HCT116 (cell line): ENCODE measurements around the gene KRTAP19-8. TPM values are rescaled to one million over a fixed set of nuclear protein-coding genes. Genes with fewer than 3 reads are reported as not detected.

Experiments used
- ATAC-seq: fragments of 200-7000 bp; cut with Tn5 transposase; 2 replicates; pipeline ENCODE4 v1.9.1; 2020; ENCODE audit warnings: mild to moderate bottlenecking, moderate library complexity
- BruUV-seq: library from RNA; stranded (reverse); fragments of 400-500 nt; replicated peaks from 2 replicates; lab custom pipeline; 2021; lab: Mats Ljungman, UMichigan
- CTCF ChIA-PET: fragments of 300-600 bp; sonication (Branson Sonifier 250); formaldehyde crosslinking; loops from one replicate; lab custom pipeline; 2021; ENCODE audit warnings: antibody characterized with exemption; lab: Charles Lee
- POLR2A ChIA-PET: fragments of 300-600, 350-600 bp; sonication (Branson Sonifier 250); formaldehyde crosslinking; loops from one replicate; lab custom pipeline; 2021; ENCODE audit warnings: antibody characterized with exemption; lab: Charles Lee
- RAD21 ChIA-PET, 2 experiments: fragments of 300-600 bp; sonication (Branson Sonifier 250); formaldehyde crosslinking; loops; one replicate each; lab custom pipeline; 2023; ENCODE audit warnings: low total read pairs in 2 of 2; ENCODE audit not compliant: uncharacterized antibody in 2 of 2, unreplicated experiment in 2 of 2, low non-redundant PET in 1 of 2; lab: Charles Lee
- DNase-seq: peaks from one replicate; pipeline ENCODE4 v3.0.0-alpha.2; 2010; ENCODE audit warnings: low read depth, low spot score
- H2AFZ ChIP-seq: fragments of 200-600 bp; shearing (Covaris generic), sonication (generic); 2 replicates; pipeline ENCODE4 v1.6.1; 2017; ENCODE audit warnings: low read depth, mixed run types, mixed read lengths, antibody characterized with exemption, low read length; ENCODE audit not compliant: poor library complexity, severe bottlenecking
- H3K27ac ChIP-seq: 2 replicates; pipeline ENCODE4 v1.5.1; 2012; ENCODE audit warnings: low read depth, low read length
- H3K27me3 ChIP-seq: fragments of 200-600 bp; sonication (generic); 2 replicates; pipeline ENCODE4 v1.6.1; 2016; ENCODE audit warnings: mixed run types, low read length, mixed read lengths; ENCODE audit not compliant: insufficient read depth
- H3K36me3 ChIP-seq, 2 experiments: fragments of 200-500 bp in 1 of 2; fragments of 200-600 bp in 1 of 2; sonication (Bioruptor generic) in 1 of 2; sonication (generic) in 1 of 2; 2 replicates each; pipeline versions ENCODE4 v1.5.1 to v1.6.1; 2014 to 2016; ENCODE audit warnings: low read length in 2 of 2, inconsistent platforms in 1 of 2, mixed read lengths in 1 of 2, mixed run types in 1 of 2; ENCODE audit not compliant: insufficient read depth in 2 of 2, control insufficient read depth in 1 of 2
- H3K4me1 ChIP-seq, 2 experiments: fragments of 200-600 bp in 1 of 2; sonication (generic) in 1 of 2; 2 replicates each; pipeline versions ENCODE4 v1.5.1 to v1.6.1; 2012 to 2017; ENCODE audit warnings: low read length in 2 of 2, inconsistent platforms in 1 of 2, mild to moderate bottlenecking in 1 of 2, mixed read lengths in 1 of 2, mixed run types in 1 of 2, moderate library complexity in 1 of 2; ENCODE audit not compliant: insufficient read depth in 2 of 2, control insufficient read depth in 1 of 2
- H3K4me2 ChIP-seq: fragments of 200-600 bp; sonication (generic); 2 replicates; pipeline ENCODE4 v1.6.1; 2017; ENCODE audit warnings: mixed run types, low read length, mixed read lengths
- H3K4me3 ChIP-seq, 2 experiments: fragments of 200-600 bp in 1 of 2; sonication (generic) in 1 of 2; replicated peaks in 1 of 2; 2 replicates each; pipeline ENCODE4 v1.5.1; 2011 to 2016; ENCODE audit warnings: low read length in 2 of 2, control low read depth in 1 of 2, low read depth in 1 of 2, mild to moderate bottlenecking in 1 of 2, mixed read lengths in 1 of 2, mixed run types in 1 of 2
- H3K79me2 ChIP-seq: fragments of 200-600 bp; sonication (generic); 2 replicates; pipeline ENCODE4 v1.6.1; 2017; ENCODE audit warnings: mild to moderate bottlenecking, mixed run types, low read length, moderate library complexity, mixed read lengths; ENCODE audit not compliant: insufficient read depth
- H3K9ac ChIP-seq: fragments of 200-600 bp; sonication (generic); 2 replicates; pipeline ENCODE4 v1.6.1; 2016; ENCODE audit warnings: low read length, mixed read lengths
- H3K9me2 ChIP-seq: fragments of 200-600 bp; sonication (generic), shearing (Covaris generic); 2 replicates; pipeline ENCODE4 v1.6.1; 2017; ENCODE audit warnings: mixed run types, mild to moderate bottlenecking, moderate library complexity; ENCODE audit not compliant: insufficient read depth
- H3K9me3 ChIP-seq, 2 experiments: fragments of 200-500 bp in 1 of 2; fragments of 200-600 bp in 1 of 2; sonication (Bioruptor generic) in 1 of 2; sonication (generic) in 1 of 2; 2 replicates each; pipeline ENCODE4 v1.6.1; 2014 to 2017; ENCODE audit warnings: low read length in 2 of 2, mixed read lengths in 2 of 2, inconsistent platforms in 1 of 2, low read depth in 1 of 2, mild to moderate bottlenecking in 1 of 2, mixed run types in 1 of 2, moderate library complexity in 1 of 2; ENCODE audit not compliant: control insufficient read depth in 1 of 2, insufficient read depth in 1 of 2
- H4K20me1 ChIP-seq: fragments of 200-600 bp; sonication (generic), shearing (Covaris generic); 2 replicates; pipeline ENCODE4 v1.6.1; 2017; ENCODE audit warnings: mixed run types, mild to moderate bottlenecking, moderate library complexity; ENCODE audit not compliant: insufficient read depth
- ATF3 ChIP-seq: IDR thresholded peaks from 2 replicates; pipeline ENCODE4 v1.6.1; 2012
- ELF1 ChIP-seq: IDR thresholded peaks from 2 replicates; pipeline ENCODE4 v1.6.1; 2012; ENCODE audit warnings: low read depth, borderline replicate concordance
- FOSL1 ChIP-seq: IDR thresholded peaks from 2 replicates; pipeline ENCODE4 v1.6.1; 2012; ENCODE audit warnings: low read depth
- JUND ChIP-seq: IDR thresholded peaks from 2 replicates; pipeline ENCODE4 v1.6.1; 2012
- POLR2A ChIP-seq: IDR thresholded peaks from 2 replicates; pipeline ENCODE4 v1.7.0; 2011; ENCODE audit warnings: borderline replicate concordance; ENCODE audit not compliant: insufficient read depth, insufficient read length; ENCODE audit errors: extremely low read depth
- POLR2AphosphoS5 ChIP-seq: IDR thresholded peaks from 2 replicates; pipeline ENCODE4 v1.6.1; 2011; ENCODE audit warnings: mild to moderate bottlenecking, low read depth, low read length, moderate library complexity
- RAD21 ChIP-seq: IDR thresholded peaks from 2 replicates; pipeline ENCODE4 v1.6.1; 2012; ENCODE audit warnings: low read depth, mild to moderate bottlenecking
- SIN3A ChIP-seq: IDR thresholded peaks from 2 replicates; pipeline ENCODE4 v1.6.1; 2012; ENCODE audit warnings: low read depth
- TCF7L2 ChIP-seq: IDR thresholded peaks from 2 replicates; pipeline ENCODE4 v1.7.0; 2011; ENCODE audit warnings: borderline replicate concordance, inconsistent platforms; ENCODE audit not compliant: insufficient read depth, insufficient read length; ENCODE audit errors: extremely low read depth
- intact Hi-C: fragments of 100-400 bp; cut with micrococcal nuclease; formaldehyde crosslinking; loops from 2 replicates; pipeline ENCODE4 v1.10.0; 2022
- total RNA-seq: library from RNA; stranded (reverse); gene quantifications from one replicate; pipeline ENCODE4 v1.2.1, GENCODE V29; 2021; ENCODE audit not compliant: unreplicated experiment
- TF ChIP-seq, protein P1 (sequence below): IDR thresholded peaks from 2 replicates; pipeline ENCODE4 v1.6.1; 2012; ENCODE audit warnings: low read depth
- TF ChIP-seq, protein P2 (sequence below): IDR thresholded peaks from 2 replicates; pipeline ENCODE4 v1.6.1; 2012
- TF ChIP-seq, protein P3 (sequence below), 3 experiments: fragments of 200-600 bp in 1 of 3; sonication (generic) in 1 of 3; IDR thresholded peaks in 2 of 3; conservative IDR thresholded peaks in 1 of 3; 2 replicates each; pipeline ENCODE4 v1.5.1; 2012 to 2017; ENCODE audit warnings: low read depth in 2 of 3, low read length in 2 of 3, antibody characterized with exemption in 1 of 3, borderline replicate concordance in 1 of 3, control low read depth in 1 of 3, mild to moderate bottlenecking in 1 of 3, mixed read lengths in 1 of 3, mixed run types in 1 of 3, moderate library complexity in 1 of 3; ENCODE audit not compliant: insufficient read depth in 1 of 3

The KRTAP19-8 gene
- total RNA-seq, 1 experiment from 2014 or later: not detected

- RAD21 ChIA-PET: no interaction called here
- Histone ChIP-seq H3K79me2 (no peaks in the 10 kb centered on the region), H3K4me3 (no peak overlapping the region), H4K20me1 (no peaks in the 10 kb centered on the region), H3K9me3 (no peaks in the 10 kb centered on the region), H3K4me2 (no peak overlapping the region), H3K36me3 (no peaks in the 10 kb centered on the region), H3K4me1 (no peaks in the 10 kb centered on the region), H3K9ac (no peak overlapping the region), H3K27ac (no peak overlapping the region), H2AFZ (no peak overlapping the region), H3K9me2 (no peaks in the 10 kb centered on the region), H3K27me3 (no peaks in the 10 kb centered on the region)
- TF ChIP-seq POLR2AphosphoS5 (no peak), JUND (no peak), POLR2A (no peak), SIN3A (no peak), FOSL1 (no peak), TCF7L2 (no peak), RAD21 (no peak), ATF3 (no peak), ELF1 (no peak)
- TF ChIP-seq, protein P1, sequence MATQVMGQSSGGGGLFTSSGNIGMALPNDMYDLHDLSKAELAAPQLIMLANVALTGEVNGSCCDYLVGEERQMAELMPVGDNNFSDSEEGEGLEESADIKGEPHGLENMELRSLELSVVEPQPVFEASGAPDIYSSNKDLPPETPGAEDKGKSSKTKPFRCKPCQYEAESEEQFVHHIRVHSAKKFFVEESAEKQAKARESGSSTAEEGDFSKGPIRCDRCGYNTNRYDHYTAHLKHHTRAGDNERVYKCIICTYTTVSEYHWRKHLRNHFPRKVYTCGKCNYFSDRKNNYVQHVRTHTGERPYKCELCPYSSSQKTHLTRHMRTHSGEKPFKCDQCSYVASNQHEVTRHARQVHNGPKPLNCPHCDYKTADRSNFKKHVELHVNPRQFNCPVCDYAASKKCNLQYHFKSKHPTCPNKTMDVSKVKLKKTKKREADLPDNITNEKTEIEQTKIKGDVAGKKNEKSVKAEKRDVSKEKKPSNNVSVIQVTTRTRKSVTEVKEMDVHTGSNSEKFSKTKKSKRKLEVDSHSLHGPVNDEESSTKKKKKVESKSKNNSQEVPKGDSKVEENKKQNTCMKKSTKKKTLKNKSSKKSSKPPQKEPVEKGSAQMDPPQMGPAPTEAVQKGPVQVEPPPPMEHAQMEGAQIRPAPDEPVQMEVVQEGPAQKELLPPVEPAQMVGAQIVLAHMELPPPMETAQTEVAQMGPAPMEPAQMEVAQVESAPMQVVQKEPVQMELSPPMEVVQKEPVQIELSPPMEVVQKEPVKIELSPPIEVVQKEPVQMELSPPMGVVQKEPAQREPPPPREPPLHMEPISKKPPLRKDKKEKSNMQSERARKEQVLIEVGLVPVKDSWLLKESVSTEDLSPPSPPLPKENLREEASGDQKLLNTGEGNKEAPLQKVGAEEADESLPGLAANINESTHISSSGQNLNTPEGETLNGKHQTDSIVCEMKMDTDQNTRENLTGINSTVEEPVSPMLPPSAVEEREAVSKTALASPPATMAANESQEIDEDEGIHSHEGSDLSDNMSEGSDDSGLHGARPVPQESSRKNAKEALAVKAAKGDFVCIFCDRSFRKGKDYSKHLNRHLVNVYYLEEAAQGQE: no peak
- TF ChIP-seq, protein P2, sequence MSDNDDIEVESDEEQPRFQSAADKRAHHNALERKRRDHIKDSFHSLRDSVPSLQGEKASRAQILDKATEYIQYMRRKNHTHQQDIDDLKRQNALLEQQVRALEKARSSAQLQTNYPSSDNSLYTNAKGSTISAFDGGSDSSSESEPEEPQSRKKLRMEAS: no peak
- TF ChIP-seq, protein P3, sequence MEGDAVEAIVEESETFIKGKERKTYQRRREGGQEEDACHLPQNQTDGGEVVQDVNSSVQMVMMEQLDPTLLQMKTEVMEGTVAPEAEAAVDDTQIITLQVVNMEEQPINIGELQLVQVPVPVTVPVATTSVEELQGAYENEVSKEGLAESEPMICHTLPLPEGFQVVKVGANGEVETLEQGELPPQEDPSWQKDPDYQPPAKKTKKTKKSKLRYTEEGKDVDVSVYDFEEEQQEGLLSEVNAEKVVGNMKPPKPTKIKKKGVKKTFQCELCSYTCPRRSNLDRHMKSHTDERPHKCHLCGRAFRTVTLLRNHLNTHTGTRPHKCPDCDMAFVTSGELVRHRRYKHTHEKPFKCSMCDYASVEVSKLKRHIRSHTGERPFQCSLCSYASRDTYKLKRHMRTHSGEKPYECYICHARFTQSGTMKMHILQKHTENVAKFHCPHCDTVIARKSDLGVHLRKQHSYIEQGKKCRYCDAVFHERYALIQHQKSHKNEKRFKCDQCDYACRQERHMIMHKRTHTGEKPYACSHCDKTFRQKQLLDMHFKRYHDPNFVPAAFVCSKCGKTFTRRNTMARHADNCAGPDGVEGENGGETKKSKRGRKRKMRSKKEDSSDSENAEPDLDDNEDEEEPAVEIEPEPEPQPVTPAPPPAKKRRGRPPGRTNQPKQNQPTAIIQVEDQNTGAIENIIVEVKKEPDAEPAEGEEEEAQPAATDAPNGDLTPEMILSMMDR (IDR thresholded peaks at IDR 0.05 in 2 of 3, conservative IDR thresholded peaks at IDR 0.05 in 1 of 3; ENCODE audit: borderline replicate concordance in 1 of 3, insufficient read depth in 1 of 3, low read depth in 2 of 3, low read length in 2 of 3): no peak
- CTCF ChIA-PET: no interaction called here
- intact Hi-C loops: no loop called here
- no TSS peak for BruUV-seq
- ATAC-seq: no peak
- POLR2A ChIA-PET: no interaction called here
- DNase-seq: no peak
Measured at GRCh38 chr21:31014891-31015290, 23.4 kb downstream of the KRTAP19-8 start.
